Hepatocyte (in vitro differentiated cells): ENCODE measurements around the gene PRKACA. TPM values are rescaled to one million over a fixed set of nuclear protein-coding genes. Genes with fewer than 3 reads are reported as not detected.

Experiments used
- DNase-seq: peaks from one replicate; pipeline ENCODE4 v3.0.0-alpha.2; 2016; ENCODE audit warnings: low spot score
- H2AFZ ChIP-seq: fragments of 200-600 bp; sonication (generic); 2 replicates; pipeline ENCODE4 v1.6.0; 2016; ENCODE audit warnings: antibody characterized with exemption, mild to moderate bottlenecking
- H3K27ac ChIP-seq: fragments of 200-600 bp; sonication (generic); 2 replicates; pipeline ENCODE4 v1.5.1; 2016; ENCODE audit warnings: mild to moderate bottlenecking
- H3K27me3 ChIP-seq: fragments of 200-600 bp; sonication (generic); 2 replicates; pipeline ENCODE4 v1.6.1; 2016
- H3K36me3 ChIP-seq: fragments of 200-600 bp; sonication (generic); replicated peaks from 2 replicates; pipeline ENCODE4 v1.5.1; 2016; ENCODE audit warnings: low read depth; ENCODE audit not compliant: insufficient read depth
- H3K4me1 ChIP-seq: fragments of 200-600 bp; sonication (generic); 2 replicates; pipeline ENCODE4 v1.5.1; 2016; ENCODE audit warnings: mild to moderate bottlenecking, moderate library complexity; ENCODE audit not compliant: insufficient read depth
- H3K4me2 ChIP-seq: fragments of 200-600 bp; sonication (generic); 2 replicates; pipeline ENCODE4 v1.6.0; 2016
- H3K4me3 ChIP-seq: fragments of 200-600 bp; sonication (generic); 2 replicates; pipeline ENCODE4 v1.5.1; 2016; ENCODE audit warnings: mild to moderate bottlenecking
- H3K79me2 ChIP-seq: fragments of 200-600 bp; sonication (generic); 2 replicates; pipeline ENCODE4 v1.6.0; 2017; ENCODE audit warnings: mild to moderate bottlenecking
- H3K9me2 ChIP-seq: fragments of 200-600 bp; sonication (generic); replicated peaks from 2 replicates; pipeline ENCODE4 v1.6.0; 2017; ENCODE audit warnings: mild to moderate bottlenecking; ENCODE audit not compliant: insufficient read depth
- H3K9me3 ChIP-seq: fragments of 200-600 bp; sonication (generic); 2 replicates; pipeline ENCODE4 v1.5.1; 2016; ENCODE audit warnings: low read depth, mild to moderate bottlenecking
- H4K20me1 ChIP-seq: fragments of 200-600 bp; sonication (generic); 2 replicates; pipeline ENCODE4 v1.6.0; 2016; ENCODE audit warnings: mild to moderate bottlenecking; ENCODE audit not compliant: insufficient read depth, poor library complexity, severe bottlenecking
- CTCF ChIP-seq: fragments of 200-600 bp; sonication (generic); IDR thresholded peaks from 2 replicates; pipeline ENCODE4 v1.5.1; 2016; ENCODE audit warnings: antibody characterized with exemption, mild to moderate bottlenecking; ENCODE audit not compliant: poor library complexity
- EZH2 ChIP-seq: fragments of 200-600 bp; sonication (generic); IDR thresholded peaks from 2 replicates; pipeline ENCODE4 v1.6.1; 2016; ENCODE audit warnings: antibody characterized with exemption, mild to moderate bottlenecking, borderline replicate concordance
- EZH2phosphoT487 ChIP-seq: fragments of 200-600 bp; sonication (generic); IDR thresholded peaks from one replicate; pipeline ENCODE4 v1.6.1; 2018; ENCODE audit warnings: antibody characterized with exemption, mild to moderate bottlenecking, low read depth, moderate library complexity; ENCODE audit not compliant: unreplicated experiment, severe bottlenecking
- WGBS: methylation state at CpG from one replicate; pipeline ENCODE4 v1.1.6; 2016; ENCODE audit warnings: low lambda C conversion rate; ENCODE audit errors: missing lambda C conversion rate; 5-methylcytosine and 5-hydroxymethylcytosine counted together
- polyA plus RNA-seq: library from polyadenylated mRNA; unstranded; fragments of >200 nt; fragmentation: Nextera tagmentation; extraction: Ambion mirVana; gene quantifications from 2 replicates; pipeline ENCODE4 v1.2.1, GENCODE V29; 2016
- total RNA-seq: library from RNA; depleted of rRNA; stranded (reverse); fragments of >200 nt; gene quantifications from 2 replicates; pipeline ENCODE4 v1.2.3, GENCODE V29; 2014

Gene PRKACA
- total and polyA plus RNA-seq, 2 experiments from 2014 or later: 13.4 to 41.5 TPM

- no peaks in the 10 kb centered on the region for H3K36me3 ChIP-seq
- DNase-seq: no peak
- H3K4me3 ChIP-seq: no peak overlapping the region
- no peaks in the 10 kb centered on the region for H4K20me1 ChIP-seq
- H3K9me2 ChIP-seq: no peaks in the 10 kb centered on the region
- H3K4me1 ChIP-seq: no peaks in the 10 kb centered on the region
- H3K27me3 ChIP-seq: no peaks in the 10 kb centered on the region
- no peak overlapping the region for H3K4me2 ChIP-seq
- 92% methylated on average over 4 of the region's 4 CpGs for WGBS
- H3K79me2 ChIP-seq: no peaks in the 10 kb centered on the region
- H3K27ac ChIP-seq: no peak overlapping the region
- no peak for TF ChIP-seq EZH2
- no peak for TF ChIP-seq CTCF
- TF ChIP-seq EZH2phosphoT487: no peak
- no peaks in the 10 kb centered on the region for H3K9me3 ChIP-seq
- no peak overlapping the region for H2AFZ ChIP-seq
Observed at GRCh38 chr19:14127929-14128509, 10.5 kb upstream of the PRKACA start.

GRCh38 chr19:14127176-14127575 lies 9.6 kb upstream of the PRKACA start:
- Histone ChIP-seq H3K36me3 (no peaks in the 10 kb centered on the region), H3K4me2 (no peak overlapping the region), H3K79me2 (no peaks in the 10 kb centered on the region), H4K20me1 (no peaks in the 10 kb centered on the region), H3K9me2 (no peaks in the 10 kb centered on the region), H3K27me3 (no peaks in the 10 kb centered on the region), H2AFZ (no peak overlapping the region), H3K4me3 (no peak overlapping the region), H3K27ac (no peak overlapping the region), H3K4me1 (no peaks in the 10 kb centered on the region), H3K9me3 (no peaks in the 10 kb centered on the region)
- DNase-seq: no peak
- no peak for TF ChIP-seq EZH2phosphoT487
- TF ChIP-seq EZH2: no peak
- no peak for TF ChIP-seq CTCF
- WGBS: 95% methylated on average over 8 of the region's 8 CpGs

- DNase-seq: no peak
- no peaks in the 10 kb centered on the region for H3K9me2 ChIP-seq
- no peaks in the 10 kb centered on the region for H3K79me2 ChIP-seq
- H3K27ac ChIP-seq: no peak overlapping the region
- H3K27me3 ChIP-seq: no peaks in the 10 kb centered on the region
- no peaks in the 10 kb centered on the region for H4K20me1 ChIP-seq
- peaks cover 11% of the 10 kb centered on the region for H3K4me1 ChIP-seq
- no peaks in the 10 kb centered on the region for H3K9me3 ChIP-seq
- TF ChIP-seq CTCF (no peak), EZH2phosphoT487 (no peak), EZH2 (no peak)
- no peaks in the 10 kb centered on the region for H3K36me3 ChIP-seq
- no peak overlapping the region for H3K4me3 ChIP-seq
- 94% methylated on average over 6 of the region's 6 CpGs for whole genome bisulfite sequencing
- no peak overlapping the region for H3K4me2 ChIP-seq
- no peak overlapping the region for H2AFZ ChIP-seq
Observed at GRCh38 chr19:14122924-14123323, 5.4 kb upstream of the PRKACA start.

GRCh38 chr19:14120497-14120780 lies 2.9 kb upstream of the PRKACA start:
- H2AFZ ChIP-seq: no peak overlapping the region
- no peaks in the 10 kb centered on the region for H3K9me2 ChIP-seq
- H3K4me1 ChIP-seq: peaks cover 11% of the 10 kb centered on the region
- DNase-seq: no peak
- 100% methylated on average over 7 of the region's 7 CpGs for WGBS
- peaks cover 2% of the 10 kb centered on the region for H4K20me1 ChIP-seq
- TF ChIP-seq EZH2phosphoT487 (no peak), EZH2 (no peak)
- H3K4me2 ChIP-seq: no peak overlapping the region
- H3K79me2 ChIP-seq: peaks cover 18% of the 10 kb centered on the region
- H3K27me3 ChIP-seq: no peaks in the 10 kb centered on the region
- H3K4me3 ChIP-seq: no peak overlapping the region
- H3K27ac ChIP-seq: no peak overlapping the region
- H3K36me3 ChIP-seq: no peaks in the 10 kb centered on the region
- no peaks in the 10 kb centered on the region for H3K9me3 ChIP-seq
